ENCODE data around the gene ATG7.
"Not testable (repeated sequence)": the region's sequence is repeated elsewhere in the genome, so short reads cannot be mapped to it uniquely, and the experiment has no call there.

Gene ATG7

GRCh38 chr3:11569156-11569741, 297.1 kb downstream of the ATG7 start:
- Histone ChIP-seq H3K27me3 (ENCODE audit: control insufficient read depth in 1 of 2, insufficient read depth in 2 of 2, low read length in 2 of 2) (no peaks in the 10 kb centered on the region), H3K4me1 (ENCODE audit: insufficient read depth, low read length) (peaks cover 27% of the 10 kb centered on the region), H3K9me3 (ENCODE audit: low read length) (no peaks in the 10 kb centered on the region), H3K27ac (ENCODE audit: low read depth, low read length) (peak overlapping the region; percentile 45), H3K9ac (ENCODE audit: low read length) (peak overlapping the region; percentile 51), H3K4me3 (ENCODE audit: low read depth in 1 of 2, low read length in 2 of 2) (peak overlapping the region in 1 of 2 donors; percentile 11), H3K36me3 (ENCODE audit: insufficient read depth, low read length) (peaks cover 23% of the 10 kb centered on the region)

- no peaks in the 10 kb centered on the region for H3K9me3 ChIP-seq (ENCODE audit: low read length)
- no peak overlapping the region for H3K27ac ChIP-seq (ENCODE audit: low read depth, low read length)
- H3K9ac ChIP-seq (ENCODE audit: low read length), result no peak overlapping the region
- H3K36me3 ChIP-seq (ENCODE audit: insufficient read depth, low read length), result peaks cover 18% of the 10 kb centered on the region
- no peaks in the 10 kb centered on the region for H3K27me3 ChIP-seq (ENCODE audit: control insufficient read depth in 1 of 2, insufficient read depth in 2 of 2, low read length in 2 of 2)
- H3K4me1 ChIP-seq (ENCODE audit: insufficient read depth, low read length), result peaks cover 27% of the 10 kb centered on the region
- H3K4me3 ChIP-seq (ENCODE audit: low read depth in 1 of 2, low read length in 2 of 2), result no peak overlapping the region
These were observed 298.1 kb downstream of the ATG7 start for GRCh38 chr3:11570251-11570650.

GRCh38 chr3:11570789-11571495, 298.7 kb downstream of the ATG7 start:
- Histone ChIP-seq H3K9ac (ENCODE audit: low read length) (no peak overlapping the region), H3K27me3 (ENCODE audit: control insufficient read depth in 1 of 2, insufficient read depth in 2 of 2, low read length in 2 of 2) (no peaks in the 10 kb centered on the region), H3K4me3 (ENCODE audit: low read depth in 1 of 2, low read length in 2 of 2) (no peak overlapping the region), H3K27ac (ENCODE audit: low read depth, low read length) (no peak overlapping the region), H3K9me3 (ENCODE audit: low read length) (no peaks in the 10 kb centered on the region), H3K4me1 (ENCODE audit: insufficient read depth, low read length) (peaks cover 27% of the 10 kb centered on the region), H3K36me3 (ENCODE audit: insufficient read depth, low read length) (peaks cover 13% of the 10 kb centered on the region)

DNA sequence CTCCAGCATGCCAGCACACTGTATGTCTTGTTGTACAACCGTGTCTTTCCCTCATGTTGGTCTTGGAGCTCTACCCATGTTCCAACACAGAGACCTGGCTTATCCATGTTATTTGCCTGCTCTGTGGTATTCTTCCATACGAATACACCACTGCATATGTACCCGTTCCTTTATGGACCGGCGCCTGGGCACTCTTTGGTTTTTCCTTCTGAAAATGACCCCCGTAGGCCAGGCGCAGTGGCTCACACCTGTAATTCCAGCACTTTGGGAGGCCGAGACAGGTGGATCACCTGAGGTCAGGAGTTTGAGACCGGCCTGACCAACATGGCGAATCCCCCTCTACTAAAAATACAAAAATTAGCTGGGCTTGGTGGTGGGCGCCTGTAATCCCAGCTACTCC, 300.5 kb downstream of the ATG7 start:
- not testable (repeated sequence) for H3K9me3 ChIP-seq (ENCODE audit: low read length); H3K27ac ChIP-seq (ENCODE audit: low read depth, low read length); H3K27me3 ChIP-seq (ENCODE audit: control insufficient read depth in 1 of 2, insufficient read depth in 2 of 2, low read length in 2 of 2); H3K4me3 ChIP-seq (ENCODE audit: low read depth in 1 of 2, low read length in 2 of 2); H3K9ac ChIP-seq (ENCODE audit: low read length); H3K36me3 ChIP-seq (ENCODE audit: insufficient read depth, low read length)
- peaks cover 31% of the 10 kb centered on the region for H3K4me1 ChIP-seq (ENCODE audit: insufficient read depth, low read length)

DNA sequence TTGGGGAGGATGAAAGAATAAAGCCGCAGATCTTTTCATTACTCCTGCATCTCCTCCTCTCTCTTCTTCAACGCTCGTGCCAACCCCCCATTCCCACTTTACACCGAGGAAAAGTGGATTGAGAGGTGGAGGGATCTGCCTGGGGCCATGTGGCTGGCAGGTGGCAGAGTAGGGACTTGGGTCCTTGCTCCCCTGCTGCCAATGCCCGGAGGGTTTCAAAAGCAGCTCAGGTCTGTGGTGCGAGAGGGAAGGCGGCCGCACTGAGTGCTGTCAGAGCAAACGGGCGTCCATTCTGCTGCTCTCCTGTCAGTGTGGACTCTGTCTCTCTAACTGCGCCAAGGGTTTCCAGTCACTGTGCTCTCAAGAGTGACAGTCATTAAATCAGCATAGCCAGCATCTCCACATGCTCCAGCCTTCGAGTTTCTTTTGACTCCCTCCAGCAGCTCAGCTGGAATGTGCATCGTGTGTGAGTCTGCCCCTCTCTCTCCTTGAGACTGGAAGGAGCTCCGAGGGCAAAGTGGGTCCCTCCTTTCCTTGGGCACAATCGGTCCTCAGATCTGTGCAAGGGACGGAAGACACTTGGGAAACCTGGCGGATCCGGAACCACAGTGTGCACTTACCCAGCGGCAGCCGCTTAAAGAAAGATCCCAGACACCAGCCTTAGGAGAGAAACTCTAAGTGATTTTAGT, 302.9 kb downstream of the ATG7 start:
- Histone ChIP-seq H3K4me3 (ENCODE audit: low read depth in 1 of 2, low read length in 2 of 2) (no peak overlapping the region), H3K9ac (ENCODE audit: low read length) (no peak overlapping the region), H3K4me1 (ENCODE audit: insufficient read depth, low read length) (peaks cover 15% of the 10 kb centered on the region), H3K27me3 (ENCODE audit: control insufficient read depth in 1 of 2, insufficient read depth in 2 of 2, low read length in 2 of 2) (no peaks in the 10 kb centered on the region), H3K36me3 (ENCODE audit: insufficient read depth, low read length) (no peaks in the 10 kb centered on the region), H3K9me3 (ENCODE audit: low read length) (no peaks in the 10 kb centered on the region), H3K27ac (ENCODE audit: low read depth, low read length) (no peak overlapping the region)

- no peak overlapping the region for H3K27ac ChIP-seq (ENCODE audit: low read depth, low read length)
- no peak overlapping the region for H3K4me3 ChIP-seq (ENCODE audit: low read depth in 1 of 2, low read length in 2 of 2)
- H3K9ac ChIP-seq (ENCODE audit: low read length), result no peak overlapping the region
- no peaks in the 10 kb centered on the region for H3K9me3 ChIP-seq (ENCODE audit: low read length)
- H3K36me3 ChIP-seq (ENCODE audit: insufficient read depth, low read length), result no peaks in the 10 kb centered on the region
- peaks cover 20% of the 10 kb centered on the region for H3K4me1 ChIP-seq (ENCODE audit: insufficient read depth, low read length)
- no peaks in the 10 kb centered on the region for H3K27me3 ChIP-seq (ENCODE audit: control insufficient read depth in 1 of 2, insufficient read depth in 2 of 2, low read length in 2 of 2)
These were observed 303.5 kb downstream of the ATG7 start for GRCh38 chr3:11575677-11576076.

GRCh38 chr3:11576453-11576852, 304.3 kb downstream of the ATG7 start:
- H3K36me3 ChIP-seq (ENCODE audit: insufficient read depth, low read length), result no peaks in the 10 kb centered on the region
- H3K4me3 ChIP-seq (ENCODE audit: low read depth in 1 of 2, low read length in 2 of 2), result no peak overlapping the region
- H3K4me1 ChIP-seq (ENCODE audit: insufficient read depth, low read length), result peaks cover 28% of the 10 kb centered on the region
- H3K27me3 ChIP-seq (ENCODE audit: control insufficient read depth in 1 of 2, insufficient read depth in 2 of 2, low read length in 2 of 2), result no peaks in the 10 kb centered on the region
- H3K27ac ChIP-seq (ENCODE audit: low read depth, low read length), result no peak overlapping the region
- no peak overlapping the region for H3K9ac ChIP-seq (ENCODE audit: low read length)
- no peaks in the 10 kb centered on the region for H3K9me3 ChIP-seq (ENCODE audit: low read length)

GRCh38 chr3:11578169-11578568, 306.0 kb downstream of the ATG7 start:
- no peaks in the 10 kb centered on the region for H3K9me3 ChIP-seq (ENCODE audit: low read length)
- H3K9ac ChIP-seq (ENCODE audit: low read length), result no peak overlapping the region
- H3K4me1 ChIP-seq (ENCODE audit: insufficient read depth, low read length), result peaks cover 42% of the 10 kb centered on the region
- H3K4me3 ChIP-seq (ENCODE audit: low read depth in 1 of 2, low read length in 2 of 2), result no peak overlapping the region
- no peaks in the 10 kb centered on the region for H3K27me3 ChIP-seq (ENCODE audit: control insufficient read depth in 1 of 2, insufficient read depth in 2 of 2, low read length in 2 of 2)
- no peak overlapping the region for H3K27ac ChIP-seq (ENCODE audit: low read depth, low read length)
- H3K36me3 ChIP-seq (ENCODE audit: insufficient read depth, low read length), result no peaks in the 10 kb centered on the region

GRCh38 chr3:11580645-11581044, 308.4 kb downstream of the ATG7 start:
- Histone ChIP-seq H3K9ac (ENCODE audit: low read length) (no peak overlapping the region), H3K27me3 (ENCODE audit: control insufficient read depth in 1 of 2, insufficient read depth in 2 of 2, low read length in 2 of 2) (no peaks in the 10 kb centered on the region), H3K4me1 (ENCODE audit: insufficient read depth, low read length) (peaks cover 52% of the 10 kb centered on the region), H3K27ac (ENCODE audit: low read depth, low read length) (no peak overlapping the region), H3K9me3 (ENCODE audit: low read length) (no peaks in the 10 kb centered on the region), H3K36me3 (ENCODE audit: insufficient read depth, low read length) (no peaks in the 10 kb centered on the region), H3K4me3 (ENCODE audit: low read depth in 1 of 2, low read length in 2 of 2) (no peak overlapping the region)

DNA sequence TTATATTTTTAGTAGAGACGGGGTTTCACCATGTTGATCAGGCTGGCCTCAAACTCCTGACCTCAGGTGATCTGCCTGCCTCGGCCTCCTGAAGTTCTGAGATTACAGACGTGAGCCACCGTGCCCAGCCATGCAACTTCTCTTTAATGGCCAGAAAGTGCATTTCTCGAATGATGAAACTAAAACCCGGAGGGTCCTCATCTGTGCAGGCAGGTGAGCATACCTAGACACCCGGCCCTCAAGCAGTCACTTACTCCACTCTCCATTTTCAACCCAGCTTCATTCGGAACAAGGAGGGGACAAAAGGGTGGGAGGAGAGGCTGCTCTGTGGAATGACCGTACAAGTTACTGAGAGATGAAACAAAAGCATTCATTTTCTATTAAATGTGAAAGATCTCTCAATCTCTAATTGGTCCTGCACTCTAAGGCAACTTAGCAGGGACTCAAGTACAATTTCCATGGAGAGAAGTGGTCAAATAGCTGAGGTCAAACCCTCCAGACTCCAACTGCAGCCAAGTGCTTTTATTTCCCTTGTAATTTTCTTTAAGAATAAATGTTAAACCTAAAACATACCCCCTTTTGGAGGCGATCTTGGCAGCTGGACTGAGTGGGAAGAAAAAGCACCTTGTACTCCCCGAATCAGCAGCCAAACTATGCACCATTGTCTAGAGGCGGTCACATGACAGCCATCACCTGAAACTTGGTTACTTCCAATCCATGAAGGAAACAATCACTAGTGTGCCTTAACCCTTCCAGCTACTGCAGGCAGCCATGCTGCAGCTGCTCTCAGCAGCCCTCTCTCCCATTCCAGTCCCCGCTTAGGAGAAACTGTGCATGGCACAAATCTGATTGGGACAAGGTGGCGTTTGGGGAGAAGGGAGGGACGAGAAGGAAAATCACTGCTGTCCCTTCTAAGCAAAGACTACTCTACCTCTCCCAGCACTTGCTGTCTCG, 309.3 kb downstream of the ATG7 start:
- Histone ChIP-seq H3K4me3 (ENCODE audit: low read depth in 1 of 2, low read length in 2 of 2) (peak overlapping the region; percentile 22 to 43), H3K9me3 (ENCODE audit: low read length) (no peaks in the 10 kb centered on the region)

More for the DNA sequence above, 309.3 kb downstream of the ATG7 start:
- H3K27ac ChIP-seq (ENCODE audit: low read depth, low read length), result peak overlapping the region; percentile 62
- H3K4me1 ChIP-seq (ENCODE audit: insufficient read depth, low read length), result peaks cover 51% of the 10 kb centered on the region
- peak overlapping the region; percentile 4 for H3K9ac ChIP-seq (ENCODE audit: low read length)
- H3K27me3 ChIP-seq (ENCODE audit: control insufficient read depth in 1 of 2, insufficient read depth in 2 of 2, low read length in 2 of 2), result no peaks in the 10 kb centered on the region
- H3K36me3 ChIP-seq (ENCODE audit: insufficient read depth, low read length), result no peaks in the 10 kb centered on the region
